DMS153 treated with DMSO at 0.1 percent for 48 hours (cell line): ENCODE data around the gene EBF3.

ENCODE experiments used
- DNase-seq: peaks from one replicate; lab custom pipeline; 2025; ENCODE audit not compliant: unreplicated experiment; lab: John Stamatoyannopoulos, UW

Gene EBF3

GRCh38 chr10:129971381-129972144 is 7.5 kb upstream of the EBF3 start:
- DNase-seq = peak; percentile 28

- no peak for DNase-seq
Observed at GRCh38 chr10:129970465-129971364, 6.6 kb upstream of the EBF3 start.

- no peak for DNase-seq
Observed at GRCh38 chr10:129969911-129970464, 5.9 kb upstream of the EBF3 start.

- DNase-seq = no peak
Observed at GRCh38 chr10:129969184-129969910, 5.3 kb upstream of the EBF3 start.

GRCh38 chr10:129968853-129969183 is 4.7 kb upstream of the EBF3 start:
- no peak for DNase-seq

GRCh38 chr10:129968020-129968852 is 4.2 kb upstream of the EBF3 start:
- no peak for DNase-seq

GRCh38 chr10:129967579-129968019 is 3.5 kb upstream of the EBF3 start:
- no peak for DNase-seq

- no peak for DNase-seq
Observed at GRCh38 chr10:129966889-129967578, 3.0 kb upstream of the EBF3 start.

GRCh38 chr10:129966370-129966888 is 2.4 kb upstream of the EBF3 start:
- DNase-seq = no peak

GRCh38 chr10:129965959-129966358 is 1.9 kb upstream of the EBF3 start:
- DNase-seq = no peak

GRCh38 chr10:129965425-129965808 is 1.3 kb upstream of the EBF3 start:
- no peak for DNase-seq

- no peak for DNase-seq
Observed at GRCh38 chr10:129964611-129965424, 744 bp upstream of the EBF3 start.

GRCh38 chr10:129962872-129963640 is 1.0 kb downstream of the EBF3 start:
- no peak for DNase-seq

- DNase-seq = peak; percentile 47
Observed at GRCh38 chr10:129962031-129962871, 1.8 kb downstream of the EBF3 start.

- DNase-seq = no peak
Observed at GRCh38 chr10:129961157-129961701, 2.8 kb downstream of the EBF3 start.

GRCh38 chr10:129960481-129961156 is 3.5 kb downstream of the EBF3 start:
- no peak for DNase-seq
